OCI-LY7 (cell line): ENCODE data around the gene RRM2. TPM values are rescaled to one million over a fixed set of nuclear protein-coding genes. Genes with fewer than 3 reads are reported as not detected.

Experiments
- BruUV-seq: library from RNA; stranded (reverse); fragments of 400-500 nt; replicated peaks from 2 replicates; lab custom pipeline; 2021; lab: Mats Ljungman, UMichigan
- CTCF ChIA-PET: fragments of 300-600 bp; sonication (Branson Sonifier 250); formaldehyde crosslinking; loops from one replicate; lab custom pipeline; 2022; ENCODE audit warnings: antibody characterized with exemption; ENCODE audit not compliant: unreplicated experiment; lab: Charles Lee
- POLR2A ChIA-PET: fragments of 300-600 bp; sonication (Branson Sonifier 250); formaldehyde crosslinking; loops from one replicate; lab custom pipeline; 2022; ENCODE audit warnings: antibody characterized with exemption; lab: Charles Lee
- DNase-seq: peaks from one replicate; pipeline ENCODE4 v3.0.0-alpha.2; 2015; ENCODE audit warnings: low spot score
- H2AFZ ChIP-seq: fragments of 200-600 bp; sonication (generic), shearing (Covaris generic); 2 replicates; pipeline ENCODE4 v1.6.1; 2014; ENCODE audit warnings: mild to moderate bottlenecking, antibody characterized with exemption, low read length, moderate library complexity
- H3K27ac ChIP-seq: fragments of 200-600 bp; sonication (generic); 2 replicates; pipeline ENCODE4 v1.5.1; 2014; ENCODE audit warnings: mixed run types, low read depth, mild to moderate bottlenecking, moderate library complexity, low read length, inconsistent platforms; ENCODE audit not compliant: poor library complexity, severe bottlenecking
- H3K36me3 ChIP-seq: fragments of 200-600 bp; sonication (generic); 2 replicates; pipeline ENCODE4 v1.6.1; 2014; ENCODE audit warnings: mild to moderate bottlenecking, antibody characterized with exemption, low read length, moderate library complexity, mixed read lengths; ENCODE audit not compliant: insufficient read depth
- H3K4me1 ChIP-seq: fragments of 200-600 bp; sonication (generic); 2 replicates; pipeline ENCODE4 v1.5.1; 2014; ENCODE audit warnings: mild to moderate bottlenecking, low read length; ENCODE audit not compliant: insufficient read depth, poor library complexity, severe bottlenecking
- H3K4me2 ChIP-seq: fragments of 200-600 bp; sonication (generic); 2 replicates; pipeline ENCODE4 v1.6.1; 2014; ENCODE audit warnings: mild to moderate bottlenecking, low read length
- H3K4me3 ChIP-seq: fragments of 200-600 bp; sonication (generic); 2 replicates; pipeline ENCODE4 v1.5.1; 2014; ENCODE audit warnings: mild to moderate bottlenecking, low read depth, low read length; ENCODE audit not compliant: poor library complexity, severe bottlenecking
- H3K79me2 ChIP-seq: fragments of 200-600 bp; sonication (generic); 2 replicates; pipeline ENCODE4 v1.6.1; 2016; ENCODE audit warnings: low read depth, mild to moderate bottlenecking, low read length, moderate library complexity, mixed read lengths; ENCODE audit not compliant: insufficient read depth
- H3K9me2 ChIP-seq: fragments of 200-600 bp; sonication (generic); 2 replicates; pipeline ENCODE4 v1.6.1; 2016; ENCODE audit warnings: mild to moderate bottlenecking, low read length, mixed read lengths; ENCODE audit not compliant: insufficient read depth
- H3K9me3 ChIP-seq: fragments of 200-600 bp; sonication (generic); 2 replicates; pipeline ENCODE4 v1.6.1; 2014; ENCODE audit warnings: mild to moderate bottlenecking, mixed run types, low read length, mixed read lengths
- H4K20me1 ChIP-seq: fragments of 200-600 bp; sonication (generic); 2 replicates; pipeline ENCODE4 v1.6.1; 2014; ENCODE audit warnings: mild to moderate bottlenecking, antibody characterized with exemption, low read length, moderate library complexity, mixed read lengths; ENCODE audit not compliant: insufficient read depth
- EZH2phosphoT487 ChIP-seq: fragments of 200-600 bp; sonication (generic); IDR thresholded peaks from 2 replicates; pipeline ENCODE4 v1.6.1; 2018; ENCODE audit warnings: low read depth, borderline replicate concordance, mild to moderate bottlenecking, mixed run types, antibody characterized with exemption, low read length, moderate library complexity, mixed read lengths
- intact Hi-C: fragments of 100-400 bp; cut with micrococcal nuclease; formaldehyde crosslinking; loops from one replicate; pipeline ENCODE4 v1.10.0; 2022; ENCODE audit not compliant: unreplicated experiment
- total RNA-seq, 2 experiments: library from RNA; depleted of rRNA in 1 of 2; stranded (reverse); fragments of >200 nt in 1 of 2; shearing (Covaris generic) in 1 of 2; gene quantifications; 2 replicates each; pipeline ENCODE4 v1.2.3, GENCODE V29; 2014 to 2022
- TF ChIP-seq, protein P1 (sequence below): fragments of 200-600 bp; sonication (generic); conservative IDR thresholded peaks from 2 replicates; pipeline ENCODE4 v1.5.1; 2014; ENCODE audit warnings: mild to moderate bottlenecking, antibody characterized with exemption, low read length, moderate library complexity, mixed read lengths

Gene RRM2
- total RNA-seq, 2 experiments from 2014 or later, result 222 to 324 TPM

- Histone ChIP-seq H3K79me2 (no peaks in the 10 kb centered on the region), H3K9me3 (no peaks in the 10 kb centered on the region), H3K4me1 (no peaks in the 10 kb centered on the region), H3K9me2 (no peaks in the 10 kb centered on the region), H3K36me3 (peaks cover 92% of the 10 kb centered on the region), H3K4me3 (no peak overlapping the region), H2AFZ (no peak overlapping the region), H3K4me2 (no peak overlapping the region), H4K20me1 (no peaks in the 10 kb centered on the region), H3K27ac (no peak overlapping the region)
- intact Hi-C loops, result no loop called here
- POLR2A ChIA-PET, result interaction anchor here (0.6 to 1.0 kb wide), 5 partner anchors 9 to 574 kb away, joined by 3 to 9 read pairs (median 5); partner anchors contain the start of gene ODC1
- CTCF ChIA-PET, result no interaction called here
- no peak for TF ChIP-seq EZH2phosphoT487
- TF ChIP-seq, protein P1, sequence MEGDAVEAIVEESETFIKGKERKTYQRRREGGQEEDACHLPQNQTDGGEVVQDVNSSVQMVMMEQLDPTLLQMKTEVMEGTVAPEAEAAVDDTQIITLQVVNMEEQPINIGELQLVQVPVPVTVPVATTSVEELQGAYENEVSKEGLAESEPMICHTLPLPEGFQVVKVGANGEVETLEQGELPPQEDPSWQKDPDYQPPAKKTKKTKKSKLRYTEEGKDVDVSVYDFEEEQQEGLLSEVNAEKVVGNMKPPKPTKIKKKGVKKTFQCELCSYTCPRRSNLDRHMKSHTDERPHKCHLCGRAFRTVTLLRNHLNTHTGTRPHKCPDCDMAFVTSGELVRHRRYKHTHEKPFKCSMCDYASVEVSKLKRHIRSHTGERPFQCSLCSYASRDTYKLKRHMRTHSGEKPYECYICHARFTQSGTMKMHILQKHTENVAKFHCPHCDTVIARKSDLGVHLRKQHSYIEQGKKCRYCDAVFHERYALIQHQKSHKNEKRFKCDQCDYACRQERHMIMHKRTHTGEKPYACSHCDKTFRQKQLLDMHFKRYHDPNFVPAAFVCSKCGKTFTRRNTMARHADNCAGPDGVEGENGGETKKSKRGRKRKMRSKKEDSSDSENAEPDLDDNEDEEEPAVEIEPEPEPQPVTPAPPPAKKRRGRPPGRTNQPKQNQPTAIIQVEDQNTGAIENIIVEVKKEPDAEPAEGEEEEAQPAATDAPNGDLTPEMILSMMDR, result no peak
- no TSS peak for BruUV-seq
- DNase-seq, result no peak
These were observed 28.9 kb downstream of the RRM2 start for GRCh38 chr2:10151462-10151861.

DNA sequence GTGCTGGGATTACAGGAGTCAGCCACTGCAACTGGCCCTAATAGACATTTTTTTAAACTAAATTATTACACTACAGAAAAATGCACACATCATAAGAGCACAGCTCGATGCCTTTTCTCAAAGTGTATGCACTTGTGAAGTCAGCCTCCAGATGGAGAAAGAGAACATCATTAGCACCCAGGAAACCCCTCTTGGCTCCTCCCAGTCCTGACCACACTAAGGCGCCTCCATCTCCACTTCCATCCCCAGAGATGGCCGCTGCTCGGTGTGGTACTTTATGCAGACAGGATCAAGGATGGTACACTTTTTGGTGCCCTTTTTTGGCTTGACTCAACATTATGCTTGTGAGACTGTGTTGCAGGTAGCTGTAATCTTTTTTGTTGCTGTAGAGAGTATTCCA lies 34.8 kb downstream of the RRM2 start:
- H3K79me2 ChIP-seq, result no peaks in the 10 kb centered on the region
- H3K4me1 ChIP-seq, result no peaks in the 10 kb centered on the region
- intact Hi-C loops, result no loop called here
- no TSS peak for BruUV-seq
- no peak for TF ChIP-seq EZH2phosphoT487
- TF ChIP-seq, protein P1, result no peak
- POLR2A ChIA-PET, result interaction anchor here (0.6 kb wide), 1 partner anchor 41 kb away, joined by 3 read pairs; no protein-coding TSS in a partner anchor
- no peak overlapping the region for H3K4me3 ChIP-seq
- H4K20me1 ChIP-seq, result no peaks in the 10 kb centered on the region
- H3K27ac ChIP-seq, result no peak overlapping the region
- H3K36me3 ChIP-seq, result peaks cover 89% of the 10 kb centered on the region
- CTCF ChIA-PET, result no interaction called here
- no peak for DNase-seq
- H3K9me3 ChIP-seq, result no peaks in the 10 kb centered on the region
- H2AFZ ChIP-seq, result no peak overlapping the region
- no peak overlapping the region for H3K4me2 ChIP-seq
- no peaks in the 10 kb centered on the region for H3K9me2 ChIP-seq

DNA sequence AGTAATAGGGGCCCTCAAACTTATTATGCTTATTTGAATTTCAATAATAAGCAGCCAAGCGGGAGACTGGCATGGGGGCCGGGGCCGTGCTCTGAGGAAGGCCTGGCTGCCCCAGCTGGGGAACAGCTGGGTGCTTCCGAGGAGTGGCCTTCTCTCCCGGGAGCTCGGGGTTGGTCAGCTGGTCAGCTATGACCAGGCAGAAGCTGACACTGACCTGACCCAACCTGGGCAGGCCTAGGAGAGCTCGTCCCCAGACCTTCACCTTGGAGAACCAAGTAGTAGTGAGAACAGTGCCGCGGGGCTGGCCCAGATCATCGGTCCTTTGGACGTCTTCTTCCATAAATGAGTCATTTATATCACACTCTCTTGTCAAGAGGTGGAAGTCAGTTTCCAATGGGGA lies 36.1 kb downstream of the RRM2 start:
- CTCF ChIA-PET, result no interaction called here
- Histone ChIP-seq H4K20me1 (no peaks in the 10 kb centered on the region), H3K4me1 (no peaks in the 10 kb centered on the region), H3K4me3 (no peak overlapping the region), H3K9me3 (no peaks in the 10 kb centered on the region), H3K4me2 (no peak overlapping the region), H3K9me2 (no peaks in the 10 kb centered on the region), H3K27ac (no peak overlapping the region), H2AFZ (no peak overlapping the region), H3K79me2 (no peaks in the 10 kb centered on the region), H3K36me3 (peaks cover 76% of the 10 kb centered on the region)
- no TSS peak for BruUV-seq
- DNase-seq, result no peak
- TF ChIP-seq EZH2phosphoT487, result no peak
- TF ChIP-seq, protein P1, result no peak
- POLR2A ChIA-PET, result no interaction called here
- intact Hi-C loops, result no loop called here
